ENCODE data around the gene BORCS8. TPM values are rescaled to one million over a fixed set of nuclear protein-coding genes. Genes with fewer than 3 reads are reported as not detected.
"Not testable (repeated sequence)": the region's sequence is repeated elsewhere in the genome, so short reads cannot be mapped to it uniquely, and the experiment has no call there.

BORCS8 gene
- total and polyA plus RNA-seq, 2 experiments from 2014 or later: 24.7 to 38.0 TPM

GRCh38 chr19:19176950-19177349 is 15.0 kb downstream of the BORCS8 start:
- TF ChIP-seq CTCF (IDR thresholded peaks at IDR 0.05; ENCODE audit: low read depth, low read length): no peak
- DNase-seq (ENCODE audit: low read depth in 1 of 2, low spot score in 1 of 2): no peak

DNA sequence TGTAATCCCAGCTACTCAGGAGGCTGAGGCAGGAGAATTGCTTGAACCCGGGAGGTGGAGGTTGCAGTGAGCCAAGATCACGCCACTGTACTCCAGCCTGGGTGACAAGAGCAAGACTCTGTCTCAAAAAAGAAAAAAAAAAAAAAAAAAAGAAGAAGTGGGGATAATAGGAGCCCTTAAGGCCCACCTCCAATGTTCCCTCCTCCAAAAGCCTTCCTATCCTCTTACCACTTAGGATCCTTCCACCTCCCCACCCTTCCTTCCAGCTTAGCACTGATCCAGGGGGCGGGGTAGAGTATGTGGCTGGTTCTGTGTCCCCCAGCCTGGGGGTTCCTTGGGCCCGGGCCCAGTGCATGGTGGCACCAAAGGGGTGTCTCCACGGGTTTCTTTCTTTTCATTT is 18.7 kb downstream of the BORCS8 start:
- H3K36me3 ChIP-seq; DNase-seq (ENCODE audit: low read depth in 1 of 2, low spot score in 1 of 2); H3K4me1 ChIP-seq (ENCODE audit: low read depth); H3K27ac ChIP-seq; H3K9me3 ChIP-seq (ENCODE audit: low read depth); H3K4me3 ChIP-seq: not testable (repeated sequence)
- peaks cover 12% of the 10 kb centered on the region for H3K27me3 ChIP-seq

More at GRCh38 chr19:19176950-19177349, 15.0 kb downstream of the BORCS8 start:
- H3K4me3 ChIP-seq: no peak overlapping the region
- no peaks in the 10 kb centered on the region for H3K9me3 ChIP-seq (ENCODE audit: low read depth)
- H3K36me3 ChIP-seq: no peaks in the 10 kb centered on the region
- H3K4me1 ChIP-seq (ENCODE audit: low read depth): no peaks in the 10 kb centered on the region
- H3K27me3 ChIP-seq: no peaks in the 10 kb centered on the region
- no peak overlapping the region for H3K27ac ChIP-seq

- Histone ChIP-seq H3K9me3 (ENCODE audit: low read depth) (no peaks in the 10 kb centered on the region), H3K4me3 (no peak overlapping the region), H3K36me3 (no peaks in the 10 kb centered on the region), H3K4me1 (ENCODE audit: low read depth) (no peaks in the 10 kb centered on the region), H3K27me3 (peaks cover 12% of the 10 kb centered on the region), H3K27ac (no peak overlapping the region)
- TF ChIP-seq CTCF (IDR thresholded peaks at IDR 0.05; ENCODE audit: low read depth, low read length): no peak
- peak in 1 of 2 donors; percentile 84 for DNase-seq (ENCODE audit: low read depth in 1 of 2, low spot score in 1 of 2)
Observed at GRCh38 chr19:19171821-19172532, 20.0 kb downstream of the BORCS8 start.

GRCh38 chr19:19170873-19171672 is 20.9 kb downstream of the BORCS8 start:
- peaks cover 12% of the 10 kb centered on the region for H3K27me3 ChIP-seq
- no peak overlapping the region for H3K4me3 ChIP-seq
- H3K4me1 ChIP-seq (ENCODE audit: low read depth): no peaks in the 10 kb centered on the region
- no peaks in the 10 kb centered on the region for H3K36me3 ChIP-seq
- TF ChIP-seq CTCF (IDR thresholded peaks at IDR 0.05; ENCODE audit: low read depth, low read length): no peak
- H3K27ac ChIP-seq: no peak overlapping the region
- peak in 1 of 2 donors; percentile 42 for DNase-seq (ENCODE audit: low read depth in 1 of 2, low spot score in 1 of 2)
- H3K9me3 ChIP-seq (ENCODE audit: low read depth): no peaks in the 10 kb centered on the region

DNA sequence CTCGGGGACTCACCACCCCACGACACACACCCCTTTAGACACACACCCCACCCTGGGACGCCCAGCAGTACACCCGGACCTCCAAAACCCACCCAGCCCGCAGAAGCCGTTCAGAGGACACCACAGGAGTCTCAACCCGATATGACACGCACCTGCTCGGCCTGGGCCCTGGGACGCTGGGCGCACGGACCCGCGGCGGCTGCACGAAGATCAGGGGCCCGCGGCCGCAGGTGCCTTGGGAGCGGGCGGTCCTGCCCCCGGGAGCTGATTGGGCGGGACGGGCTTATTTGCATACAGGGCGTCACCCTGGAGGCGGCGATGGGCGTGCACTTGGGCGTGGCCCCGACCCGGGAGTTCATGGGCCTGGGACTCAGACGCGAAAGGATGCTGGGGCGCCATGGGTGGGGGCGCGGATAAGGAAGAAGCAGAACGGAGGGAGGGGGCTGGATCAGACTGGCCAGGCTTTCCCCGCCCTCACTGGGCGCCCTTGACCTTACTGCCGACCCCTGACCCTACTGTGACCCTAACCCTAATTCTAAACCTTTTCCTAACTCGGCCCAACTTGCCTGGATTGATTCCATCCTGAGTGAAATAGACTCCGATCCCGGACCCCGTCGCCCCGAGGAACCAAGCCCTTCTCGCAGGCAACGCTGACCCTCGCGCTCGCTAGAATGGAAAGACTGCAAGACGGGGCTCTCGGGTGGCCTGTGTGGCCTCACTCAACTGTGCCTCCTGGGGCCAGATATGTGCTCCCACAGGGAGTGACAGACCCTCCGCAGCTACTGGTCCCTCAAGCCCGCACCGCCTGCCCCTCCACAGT is 21.7 kb downstream of the BORCS8 start, which contains the start of gene MEF2B:
TSS of gene MEF2B (minus strand) at position 211 of the 820 bp plus-strand sequence. CDS start 19,528 bp downstream, outside the sequence.
- TF ChIP-seq CTCF (IDR thresholded peaks at IDR 0.05; ENCODE audit: low read depth, low read length): no peak
- Histone ChIP-seq H3K9me3 (ENCODE audit: low read depth) (no peaks in the 10 kb centered on the region), H3K27ac (no peak within 1 kb of the TSS), H3K4me1 (ENCODE audit: low read depth) (no peaks in the 10 kb centered on the region), H3K36me3 (no peaks in the 10 kb centered on the region), H3K4me3 (no peak within 1 kb of the TSS), H3K27me3 (peaks cover 12% of the 10 kb centered on the region)
- peak; percentile 73 to 93 for DNase-seq (ENCODE audit: low read depth in 1 of 2, low spot score in 1 of 2)
